K562 (cell line): Measurements from ENCODE around the gene ALKBH3. TPM values are rescaled to one million over a fixed set of nuclear protein-coding genes. Genes with fewer than 3 reads are reported as not detected.

Experiments used
- ASH1L ChIP-seq: fragments of 450-650 bp; IDR thresholded peaks from 2 replicates; pipeline ENCODE4 v1.6.1; 2018; ENCODE audit warnings: borderline replicate concordance, mild to moderate bottlenecking, low read depth; ENCODE audit not compliant: partially characterized antibody
- BHLHE40 ChIP-seq: IDR thresholded peaks from 2 replicates; pipeline ENCODE4 v1.6.1; 2011; ENCODE audit warnings: low read length, improper control_type of control experiment
- BRF2 ChIP-seq: IDR thresholded peaks from 3 replicates; pipeline ENCODE4 v1.6.1; 2011; ENCODE audit warnings: borderline replicate concordance, mild to moderate bottlenecking; ENCODE audit not compliant: insufficient read length, insufficient read depth
- DDX20 ChIP-seq: fragments of 450-650 bp; IDR thresholded peaks from 2 replicates; pipeline ENCODE4 v1.6.1; 2016; ENCODE audit warnings: missing genetic modification characterization, low read depth, mild to moderate bottlenecking, missing compliant biosample characterization, moderate library complexity
- EHMT2 ChIP-seq: fragments of 450-650 bp; IDR thresholded peaks from 2 replicates; pipeline ENCODE4 v1.6.1; 2018; ENCODE audit warnings: antibody characterized with exemption
- FOXJ3 ChIP-seq: sonication (generic); formaldehyde crosslinking; IDR thresholded peaks from 2 replicates; pipeline ENCODE4 v1.4.0; 2020; ENCODE audit warnings: mild to moderate bottlenecking, missing genetic modification reagents
- HSF4 ChIP-seq: fragments of 250-450 bp; sonication (Bioruptor Pico); IDR thresholded peaks from 2 replicates; pipeline ENCODE4 v2.1.2; 2022; ENCODE audit warnings: mild to moderate bottlenecking, moderate library complexity, borderline replicate concordance
- MAX ChIP-seq: sonication (generic); formaldehyde crosslinking; IDR thresholded peaks from 2 replicates; pipeline ENCODE4 v1.9.0; 2022; ENCODE audit warnings: mild to moderate bottlenecking, missing genetic modification reagents
- MCM3 ChIP-seq: fragments of 450-650 bp; IDR thresholded peaks from 2 replicates; pipeline ENCODE4 v1.6.1; 2016
- MCM5 ChIP-seq: fragments of 450-650 bp; IDR thresholded peaks from 2 replicates; pipeline ENCODE4 v1.6.1; 2016; ENCODE audit warnings: low read depth
- MIER1 ChIP-seq: fragments of 450-650 bp; IDR thresholded peaks from 2 replicates; pipeline ENCODE4 v1.6.1; 2016; ENCODE audit warnings: antibody characterized with exemption, mild to moderate bottlenecking, low read depth
- NCOA6 ChIP-seq: fragments of 450-650 bp; IDR thresholded peaks from 2 replicates; pipeline ENCODE4 v1.6.1; 2017; ENCODE audit warnings: mild to moderate bottlenecking
- NR2C1 ChIP-seq, 2 experiments: fragments of 450-650 bp; IDR thresholded peaks; 2 replicates each; pipeline ENCODE4 v1.6.1; 2017; ENCODE audit warnings: mild to moderate bottlenecking in 2 of 2, antibody characterized with exemption in 1 of 2, inconsistent platforms in 1 of 2, missing compliant biosample characterization in 1 of 2, missing genetic modification characterization in 1 of 2
- POLR2AphosphoS2 ChIP-seq: IDR thresholded peaks from 2 replicates; pipeline ENCODE4 v1.6.1; 2012; ENCODE audit warnings: low read length, improper control_type of control experiment
- POLR2AphosphoS5 ChIP-seq: IDR thresholded peaks from 2 replicates; pipeline ENCODE4 v1.6.1; 2011; ENCODE audit warnings: mild to moderate bottlenecking, low read depth, low read length, moderate library complexity; ENCODE audit not compliant: control insufficient read depth, insufficient read depth
- SMAD1 ChIP-seq: fragments of 150-350 bp; IDR thresholded peaks from 2 replicates; pipeline ENCODE4 v1.6.1; 2014; ENCODE audit warnings: low read length, low read depth; ENCODE audit not compliant: partially characterized antibody
- SMAD4 ChIP-seq: fragments of 250-450 bp; sonication (Bioruptor Pico); conservative IDR thresholded peaks from 2 replicates; pipeline ENCODE4 v1.8.0; 2021; ENCODE audit warnings: inconsistent platforms, mild to moderate bottlenecking, moderate library complexity
- SREBF2 ChIP-seq: sonication (generic); formaldehyde crosslinking; IDR thresholded peaks from 2 replicates; pipeline ENCODE4 v1.4.0; 2020; ENCODE audit warnings: mild to moderate bottlenecking, missing genetic modification reagents
- SRSF9 ChIP-seq: fragments of 200-400 bp; formaldehyde crosslinking; IDR thresholded peaks from 2 replicates; pipeline ENCODE4 v1.6.1; 2017; ENCODE audit warnings: low read depth, low read length, borderline replicate concordance
- SUPT5H ChIP-seq: fragments of 450-650 bp; IDR thresholded peaks from 2 replicates; pipeline ENCODE4 v1.6.1; 2016
- TEAD4 ChIP-seq, 2 experiments: sonication (generic) in 1 of 2; formaldehyde crosslinking in 1 of 2; IDR thresholded peaks; 2 replicates each; pipeline versions ENCODE4 v1.6.1 to v1.8.0; 2012 to 2022; ENCODE audit warnings: borderline replicate concordance in 1 of 2, inconsistent platforms in 1 of 2, low read length in 1 of 2, mild to moderate bottlenecking in 1 of 2, missing genetic modification reagents in 1 of 2
- THRA ChIP-seq: fragments of 450-650 bp; IDR thresholded peaks from 2 replicates; pipeline ENCODE4 v1.6.1; 2017; ENCODE audit warnings: mild to moderate bottlenecking, moderate library complexity
- THRAP3 ChIP-seq: fragments of 450-650 bp; IDR thresholded peaks from 2 replicates; pipeline ENCODE4 v1.6.1; 2016; ENCODE audit warnings: mild to moderate bottlenecking, inconsistent platforms, borderline replicate concordance
- ZNF197 ChIP-seq: fragments of 200-800 bp; sonication (Bioruptor generic); IDR thresholded peaks from 2 replicates; pipeline ENCODE4 v1.6.1; 2016; ENCODE audit warnings: low read depth, missing genetic modification characterization, missing compliant biosample characterization
- polyA plus RNA-seq, 8 experiments: library from polyadenylated mRNA; depleted of rRNA in 4 of 8; stranded (reverse) in 5 of 8; unstranded in 3 of 8; fragments of >200 nt; fragmentation: Nextera tagmentation in 2 of 8; fragmentation: Illumina TruSeq in 1 of 8; extraction: Ambion mirVana in 2 of 8; extraction: Trizol in 1 of 8; gene quantifications; 2 replicates each; pipeline versions ENCODE4 v1.2.1 to v1.2.3, GENCODE V29; 2011 to 2014; ENCODE audit warnings: inconsistent platforms in 1 of 8, missing spikeins in 1 of 8
- total RNA-seq, 7 experiments: library from RNA; depleted of rRNA in 6 of 7; stranded (reverse); fragments of >200 nt in 6 of 7; fragmentation: Illumina TruSeq in 2 of 7; extraction: Trizol in 2 of 7; gene quantifications; 2 replicates each; pipeline versions ENCODE4 v1.2.1 to v1.2.3, GENCODE V29; 2011 to 2021; ENCODE audit warnings: low replicate concordance in 1 of 7
- TF ChIP-seq, protein P1 (sequence below): conservative IDR thresholded peaks from 2 replicates; pipeline ENCODE4 v1.6.1; 2011; ENCODE audit warnings: low read depth, mild to moderate bottlenecking, low read length; ENCODE audit not compliant: control insufficient read depth

ALKBH3 gene
- total and polyA plus RNA-seq, 9 of the 15 experiments (the other 6 are each of a cell fraction or from before 2014, with no cell fraction given): 16.0 to 49.9 (median 36.5) TPM

DNA sequence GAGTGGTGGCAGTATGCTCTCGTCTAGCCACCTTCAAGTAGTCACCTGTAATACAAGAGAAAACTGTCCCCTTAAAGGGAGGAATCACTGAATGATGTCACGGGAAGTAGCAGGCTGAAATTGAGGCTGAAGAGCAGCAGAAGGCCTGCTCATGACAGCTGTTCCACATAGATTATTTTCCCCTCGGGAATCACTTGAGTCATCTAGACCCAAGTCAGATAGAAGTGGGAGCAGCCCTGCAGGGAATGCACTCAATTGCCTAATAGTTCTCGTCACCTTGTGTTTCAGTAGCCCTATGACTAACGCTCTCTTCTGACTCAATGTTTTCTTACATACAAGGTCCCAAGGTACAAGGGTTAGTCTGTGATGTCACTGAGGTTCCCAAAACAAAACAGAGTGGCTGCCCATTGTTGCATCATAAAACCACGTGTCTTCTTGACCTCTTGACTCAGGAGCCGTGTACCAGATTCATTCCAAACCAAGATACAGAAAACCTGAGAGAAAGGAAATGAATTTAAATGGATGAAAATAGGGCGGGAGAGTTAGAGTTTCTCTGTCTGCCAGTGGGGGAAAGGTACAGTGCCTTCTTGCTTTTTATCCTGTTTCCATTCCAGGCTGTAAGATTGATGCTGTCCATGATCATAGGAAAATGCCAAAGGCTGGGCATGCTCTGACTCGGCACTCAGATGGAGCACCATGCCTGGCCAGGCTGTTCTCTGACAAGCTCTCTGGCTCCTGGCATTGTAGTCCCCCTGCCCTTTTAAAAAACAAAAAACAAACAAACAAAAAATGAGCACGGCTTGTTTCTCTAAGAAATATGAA lies 40.2 kb downstream of the ALKBH3 start (continued):
- TF ChIP-seq ZNF197 (CRISPR knock-in tag) (0 out of 2 replicates have a peak, but pooled peaks have one; percentile 49), THRAP3 (no peak), SRSF9 (no peak), FOXJ3 (no peak), EHMT2 (no peak), MCM3 (no peak), MCM5 (no peak), SMAD4 (peak; percentile 81), NCOA6 (no peak), BRF2 (no peak), SREBF2 (CRISPR knock-in tag) (no peak), DDX20 (tag) (no peak), ASH1L (no peak), NR2C1 (IDR thresholded peaks at IDR 0.05) (peak; percentile 69; the same call in 1 of the 2 replicates), NR2C1 (tag; IDR thresholded peaks at IDR 0.05) (peak; percentile 96), HSF4 (CRISPR knock-in tag) (no peak), POLR2AphosphoS2 (no peak), BHLHE40 (peak; percentile 52), MIER1 (no peak), TEAD4 (IDR thresholded peaks at IDR 0.05; ENCODE audit: low read length) (peak; percentile 77), TEAD4 (CRISPR knock-in tag; IDR thresholded peaks at IDR 0.05; ENCODE audit: borderline replicate concordance) (no peak), SMAD1 (no peak), THRA (no peak), POLR2AphosphoS5 (no peak), MAX (CRISPR knock-in tag) (peak; percentile 39; the same call in 1 of the 2 replicates), SUPT5H (no peak)
- TF ChIP-seq, protein P1, sequence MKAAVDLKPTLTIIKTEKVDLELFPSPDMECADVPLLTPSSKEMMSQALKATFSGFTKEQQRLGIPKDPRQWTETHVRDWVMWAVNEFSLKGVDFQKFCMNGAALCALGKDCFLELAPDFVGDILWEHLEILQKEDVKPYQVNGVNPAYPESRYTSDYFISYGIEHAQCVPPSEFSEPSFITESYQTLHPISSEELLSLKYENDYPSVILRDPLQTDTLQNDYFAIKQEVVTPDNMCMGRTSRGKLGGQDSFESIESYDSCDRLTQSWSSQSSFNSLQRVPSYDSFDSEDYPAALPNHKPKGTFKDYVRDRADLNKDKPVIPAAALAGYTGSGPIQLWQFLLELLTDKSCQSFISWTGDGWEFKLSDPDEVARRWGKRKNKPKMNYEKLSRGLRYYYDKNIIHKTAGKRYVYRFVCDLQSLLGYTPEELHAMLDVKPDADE: no peak
